A549 (cell line): ENCODE data around the gene RAB30. TPM values are rescaled to one million over a fixed set of nuclear protein-coding genes. Genes with fewer than 3 reads are reported as not detected.

Source experiments
- ATAC-seq, 2 experiments: fragments of 200-7000 bp in 1 of 2; fragments of >200 bp in 1 of 2; cut with Nextera tagmentation in 1 of 2; cut with Tn5 transposase in 1 of 2; 3 replicates each; pipeline versions ENCODE4 v1.8.0 to v1.9.1; 2018 to 2020; ENCODE audit warnings: mild to moderate bottlenecking in 1 of 2, moderate library complexity in 1 of 2
- CTCF ChIA-PET: fragments of 300-600 bp; sonication (Branson Sonifier 250); formaldehyde crosslinking; extraction: SDS; loops from one replicate; lab custom pipeline; 2021; ENCODE audit warnings: antibody characterized with exemption, inconsistent platforms; lab: Yijun Ruan, JAX
- POLR2A ChIA-PET: fragments of 350-600 bp; formaldehyde crosslinking; extraction: SDS; loops from one replicate; lab custom pipeline; 2021; ENCODE audit warnings: antibody characterized with exemption, inconsistent platforms; lab: Yijun Ruan, JAX
- DNase-seq, 2 experiments: peaks; one replicate each; pipeline versions ENCODE4 v3.0.0 to v3.0.0-alpha.2; 2011 to 2016; ENCODE audit warnings: low read depth in 1 of 2, low spot score in 1 of 2
- FAIRE-seq: peaks from 2 replicates; lab custom pipeline; 2011; peaks lifted over from hg19 to GRCh38; lab: Jason Lieb, UNC
- H3K27ac ChIP-seq, 2 experiments: fragments of >200 bp; sonication (Bioruptor Twin); formaldehyde crosslinking; 3 replicates each; pipeline ENCODE4 v1.5.1; 2016 to 2017
- H3K4me1 ChIP-seq: fragments of >200 bp; sonication (Bioruptor Twin); formaldehyde crosslinking; 3 replicates; pipeline ENCODE4 v1.6.1; 2016
- H3K4me2 ChIP-seq: fragments of >200 bp; sonication (Bioruptor Twin); formaldehyde crosslinking; 3 replicates; pipeline ENCODE4 v1.6.1; 2016
- H3K4me3 ChIP-seq: fragments of >200 bp; sonication (Bioruptor Twin); formaldehyde crosslinking; 3 replicates; pipeline ENCODE4 v1.5.1; 2016
- H3K9me3 ChIP-seq: fragments of >200 bp; sonication (Bioruptor Twin); formaldehyde crosslinking; 3 replicates; pipeline ENCODE4 v1.6.1; 2016
- BCL3 ChIP-seq: fragments of >200 bp; sonication (Bioruptor Twin); formaldehyde crosslinking; IDR thresholded peaks from 3 replicates; pipeline ENCODE4 v1.6.1; 2016
- BHLHE40 ChIP-seq: IDR thresholded peaks from 2 replicates; pipeline ENCODE4 v1.6.1; 2012; ENCODE audit warnings: low read depth, low read length, inconsistent platforms
- CBX8 ChIP-seq: fragments of 200-600 bp; sonication (generic); IDR thresholded peaks from 2 replicates; pipeline ENCODE4 v1.6.1; 2016
- CHD4 ChIP-seq: fragments of 200-600 bp; sonication (generic); IDR thresholded peaks from 2 replicates; pipeline ENCODE4 v1.6.1; 2016; ENCODE audit warnings: antibody characterized with exemption, mild to moderate bottlenecking, borderline replicate concordance
- EHMT2 ChIP-seq: fragments of 200-600 bp; sonication (generic); IDR thresholded peaks from 2 replicates; pipeline ENCODE4 v1.6.1; 2016; ENCODE audit warnings: antibody characterized with exemption, low read depth, mild to moderate bottlenecking, moderate library complexity
- EP300 ChIP-seq, 2 experiments: fragments of >200 bp; sonication (Bioruptor Twin); formaldehyde crosslinking; IDR thresholded peaks; 2 replicates in 1 of 2; 3 replicates in 1 of 2; pipeline ENCODE4 v1.6.1; 2016 to 2017
- FOSL2 ChIP-seq, 2 experiments: fragments of 450-650 bp in 1 of 2; fragments of >200 bp in 1 of 2; sonication (Bioruptor Twin) in 1 of 2; formaldehyde crosslinking; IDR thresholded peaks; 2 replicates each; pipeline versions ENCODE4 v1.5.0 to v1.6.1; 2016 to 2020; ENCODE audit warnings: mild to moderate bottlenecking in 1 of 2, moderate library complexity in 1 of 2
- HDAC2 ChIP-seq: fragments of 200-600 bp; sonication (generic); IDR thresholded peaks from 2 replicates; pipeline ENCODE4 v1.6.1; 2016
- HEYL ChIP-seq: fragments of 250-450 bp; sonication (Bioruptor Pico); IDR thresholded peaks from 2 replicates; pipeline ENCODE4 v1.8.0; 2021; ENCODE audit warnings: mild to moderate bottlenecking, moderate library complexity
- HMGXB4 ChIP-seq: fragments of 250-450 bp; sonication (Bioruptor Pico); IDR thresholded peaks from 2 replicates; pipeline ENCODE4 v1.5.0; 2021; ENCODE audit warnings: mild to moderate bottlenecking, moderate library complexity, borderline replicate concordance
- HOXA7 ChIP-seq: fragments of 250-450 bp; sonication (Bioruptor Pico); IDR thresholded peaks from 2 replicates; pipeline ENCODE4 v1.5.0; 2020; ENCODE audit warnings: mild to moderate bottlenecking, moderate library complexity
- HOXB5 ChIP-seq: fragments of 250-450 bp; sonication (Bioruptor Pico); IDR thresholded peaks from 2 replicates; pipeline ENCODE4 v1.5.0; 2020; ENCODE audit warnings: mild to moderate bottlenecking, moderate library complexity
- KDM1A ChIP-seq: fragments of 200-600 bp; sonication (generic); IDR thresholded peaks from 2 replicates; pipeline ENCODE4 v1.6.1; 2016; ENCODE audit warnings: low read depth, mild to moderate bottlenecking
- MAFK ChIP-seq: fragments of 450-650 bp; IDR thresholded peaks from 2 replicates; pipeline ENCODE4 v1.6.1; 2014; ENCODE audit not compliant: partially characterized antibody
- NPAS2 ChIP-seq: fragments of 250-450 bp; sonication (Bioruptor Pico); IDR thresholded peaks from 2 replicates; pipeline ENCODE4 v1.8.0; 2022; ENCODE audit warnings: mild to moderate bottlenecking, moderate library complexity, borderline replicate concordance
- PHF8 ChIP-seq: fragments of 200-600 bp; sonication (generic); IDR thresholded peaks from 2 replicates; pipeline ENCODE4 v1.6.1; 2016; ENCODE audit warnings: low read depth, mild to moderate bottlenecking, antibody characterized with exemption, moderate library complexity, borderline replicate concordance
- RARB ChIP-seq: fragments of 250-450 bp; sonication (Bioruptor Pico); IDR thresholded peaks from 2 replicates; pipeline ENCODE4 v1.8.0; 2021; ENCODE audit warnings: mild to moderate bottlenecking, moderate library complexity
- RCOR1 ChIP-seq: fragments of 150-350 bp; IDR thresholded peaks from 2 replicates; pipeline ENCODE4 v1.6.1; 2014; ENCODE audit warnings: antibody characterized with exemption, low read length, low read depth
- REST ChIP-seq: fragments of 200-600 bp; sonication (generic); IDR thresholded peaks from 2 replicates; pipeline ENCODE4 v1.6.1; 2016; ENCODE audit warnings: antibody characterized with exemption, mild to moderate bottlenecking, moderate library complexity
- RNF2 ChIP-seq: fragments of 200-600 bp; sonication (generic); IDR thresholded peaks from 2 replicates; pipeline ENCODE4 v1.6.1; 2016; ENCODE audit warnings: low read depth, mild to moderate bottlenecking, antibody characterized with exemption, moderate library complexity, borderline replicate concordance
- SMC3 ChIP-seq: fragments of >200 bp; sonication (Bioruptor Twin); formaldehyde crosslinking; IDR thresholded peaks from 3 replicates; pipeline ENCODE4 v1.6.1; 2018; ENCODE audit warnings: inconsistent platforms
- SREBF2 ChIP-seq: fragments of 450-650 bp; IDR thresholded peaks from 2 replicates; pipeline ENCODE4 v1.6.1; 2014; ENCODE audit warnings: mild to moderate bottlenecking, moderate library complexity
- WGBS: methylation state at CpG from one replicate; pipeline ENCODE4 v1.1.6; 2017; ENCODE audit errors: missing lambda C conversion rate; 5-methylcytosine and 5-hydroxymethylcytosine counted together
- polyA plus RNA-seq, 4 experiments: library from polyadenylated mRNA; depleted of rRNA in 3 of 4; stranded (reverse); fragments of >200 nt; fragmentation: RNase III in 1 of 4; extraction: RNeasy Plus Mini Kit Qiagen cat#74134 plus additional on column Dnase treatment in 1 of 4; gene quantifications; 2 replicates in 3 of 4; 3 replicates in 1 of 4; pipeline ENCODE4 v1.2.3, GENCODE V29; 2011 to 2017

Gene RAB30
- polyA plus RNA-seq, 2 of the 4 experiments (the other 2 are of a cell fraction) = 4.2 to 6.2 TPM

- ChIA-PET POLR2A (no interaction called here), CTCF (interaction anchor here (0.8 kb wide), 1 partner anchor 16 kb away, joined by 3 read pairs; no protein-coding TSS in a partner anchor)
- TF ChIP-seq EHMT2 = no peak
- TF ChIP-seq CHD4 = no peak
- TF ChIP-seq SMC3 = no peak
- TF ChIP-seq BCL3 = no peak
- no peak for TF ChIP-seq CBX8
- TF ChIP-seq PHF8 = no peak
- no peak for TF ChIP-seq HMGXB4
- TF ChIP-seq KDM1A = no peak
- TF ChIP-seq MAFK = no peak
- Histone ChIP-seq H3K9me3 (no peaks in the 10 kb centered on the region), H3K4me1 (no peaks in the 10 kb centered on the region), H3K4me2 (no peak overlapping the region), H3K27ac (no peak overlapping the region), H3K4me3 (no peak overlapping the region)
- FAIRE-seq (no peak), DNase-seq (no peak), ATAC-seq (no peak)
Observed at GRCh38 chr11:82999232-82999631, 72.5 kb downstream of the RAB30 start.

GRCh38 chr11:82998697-82999096 is 73.0 kb downstream of the RAB30 start:
- Histone ChIP-seq H3K4me3 (no peak overlapping the region), H3K9me3 (no peaks in the 10 kb centered on the region), H3K27ac (no peak overlapping the region)
- 92% methylated on average over 2 of the region's 2 CpGs for WGBS
- ATAC-seq = no peak
- POLR2A ChIA-PET = no interaction called here
- no peak for TF ChIP-seq RARB
- TF ChIP-seq BHLHE40 = no peak
- no peak for TF ChIP-seq EP300 (IDR thresholded peaks at IDR 0.05)
- no peak for TF ChIP-seq CBX8
- TF ChIP-seq HDAC2 = no peak
- TF ChIP-seq RNF2 = no peak
- no peak for TF ChIP-seq REST
- no peak for TF ChIP-seq HOXB5
- TF ChIP-seq CHD4 = no peak
- TF ChIP-seq RCOR1 = no peak
- TF ChIP-seq SMC3 = no peak
- no peak for TF ChIP-seq SREBF2
- no peak for TF ChIP-seq NPAS2 (CRISPR knock-in tag)
- TF ChIP-seq HOXA7 (CRISPR knock-in tag) = no peak
- TF ChIP-seq KDM1A = no peak
- no peak for TF ChIP-seq FOSL2 (IDR thresholded peaks at IDR 0.05)
- no peak for TF ChIP-seq FOSL2 (CRISPR knock-in tag; IDR thresholded peaks at IDR 0.05)
- TF ChIP-seq HEYL (CRISPR knock-in tag) = no peak
- TF ChIP-seq, all 56 proteins: peak for 0
- Histone ChIP-seq H3K4me2 (no peak overlapping the region), H3K4me1 (no peaks in the 10 kb centered on the region)
- CTCF ChIA-PET = interaction anchor here (0.8 kb wide), 1 partner anchor 15 kb away, joined by 3 read pairs; no protein-coding TSS in a partner anchor
- FAIRE-seq (no peak), DNase-seq (no peak)
